ENCODE measurements around the gene OLIG3.

OLIG3 gene

DNA sequence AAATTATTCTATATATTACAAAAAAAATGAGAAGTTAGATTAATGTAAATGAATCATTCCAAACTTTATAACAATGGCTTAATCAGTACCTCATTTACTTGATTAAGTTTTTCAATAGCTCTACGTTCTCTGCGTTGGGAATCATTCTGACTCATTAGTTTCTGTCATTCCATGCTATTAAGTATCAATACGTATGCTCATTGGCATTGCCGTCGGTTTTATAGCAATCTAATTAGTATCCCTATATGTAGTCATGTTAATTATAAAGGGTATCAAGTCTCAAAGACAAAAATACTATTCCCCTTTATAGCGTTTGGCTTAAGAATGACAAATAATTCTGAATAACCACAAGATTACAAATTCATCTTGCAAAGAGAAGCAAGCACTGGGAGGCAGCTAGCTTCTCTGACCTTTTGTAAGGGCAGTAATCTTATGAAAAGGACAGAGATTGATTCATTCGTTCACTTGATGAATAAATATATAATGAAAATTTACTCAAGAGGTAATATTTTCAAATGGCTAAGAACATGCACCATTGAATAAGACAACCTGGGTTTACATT, 41.8 kb downstream of the OLIG3 start:
- TF ChIP-seq, protein P1, sequence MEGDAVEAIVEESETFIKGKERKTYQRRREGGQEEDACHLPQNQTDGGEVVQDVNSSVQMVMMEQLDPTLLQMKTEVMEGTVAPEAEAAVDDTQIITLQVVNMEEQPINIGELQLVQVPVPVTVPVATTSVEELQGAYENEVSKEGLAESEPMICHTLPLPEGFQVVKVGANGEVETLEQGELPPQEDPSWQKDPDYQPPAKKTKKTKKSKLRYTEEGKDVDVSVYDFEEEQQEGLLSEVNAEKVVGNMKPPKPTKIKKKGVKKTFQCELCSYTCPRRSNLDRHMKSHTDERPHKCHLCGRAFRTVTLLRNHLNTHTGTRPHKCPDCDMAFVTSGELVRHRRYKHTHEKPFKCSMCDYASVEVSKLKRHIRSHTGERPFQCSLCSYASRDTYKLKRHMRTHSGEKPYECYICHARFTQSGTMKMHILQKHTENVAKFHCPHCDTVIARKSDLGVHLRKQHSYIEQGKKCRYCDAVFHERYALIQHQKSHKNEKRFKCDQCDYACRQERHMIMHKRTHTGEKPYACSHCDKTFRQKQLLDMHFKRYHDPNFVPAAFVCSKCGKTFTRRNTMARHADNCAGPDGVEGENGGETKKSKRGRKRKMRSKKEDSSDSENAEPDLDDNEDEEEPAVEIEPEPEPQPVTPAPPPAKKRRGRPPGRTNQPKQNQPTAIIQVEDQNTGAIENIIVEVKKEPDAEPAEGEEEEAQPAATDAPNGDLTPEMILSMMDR (IDR thresholded peaks at IDR 0.05; ENCODE audit: poor library complexity, severe bottlenecking) = no peak
- H3K36me3 ChIP-seq (ENCODE audit: low read depth) = no peaks in the 10 kb centered on the region
- H3K27me3 ChIP-seq (ENCODE audit: insufficient read depth, poor library complexity, severe bottlenecking) = no peaks in the 10 kb centered on the region
- DNase-seq (ENCODE audit: low spot score) (no peak), ATAC-seq (ENCODE audit: low read depth) (no peak)
- no peaks in the 10 kb centered on the region for H3K4me1 ChIP-seq (ENCODE audit: insufficient read depth, poor library complexity, severe bottlenecking)
- H3K27ac ChIP-seq (ENCODE audit: poor library complexity, severe bottlenecking) = no peak overlapping the region
- no peak overlapping the region for H3K4me3 ChIP-seq (ENCODE audit: severe bottlenecking)
- H3K9me3 ChIP-seq (ENCODE audit: severe bottlenecking) = no peaks in the 10 kb centered on the region

DNA sequence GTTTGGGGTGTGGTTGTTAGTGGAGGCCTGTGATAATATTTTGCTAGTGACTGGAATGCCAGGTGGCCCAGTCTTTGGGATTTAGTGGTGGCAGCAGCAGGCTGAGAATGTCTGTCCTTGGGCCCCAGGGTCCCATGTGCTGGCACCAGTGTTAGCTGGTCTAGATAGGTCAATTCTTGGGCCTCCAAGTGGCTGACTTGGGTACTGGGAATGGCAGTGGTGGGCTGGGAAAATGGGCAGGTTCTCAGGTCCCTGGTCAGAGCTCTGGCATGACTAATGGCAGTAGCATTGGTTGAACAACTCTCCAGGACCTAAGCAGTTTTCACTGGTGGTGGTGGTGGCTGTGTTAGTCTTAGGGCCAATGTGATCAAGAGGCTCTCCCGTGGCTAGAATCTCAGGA, 50.3 kb downstream of the OLIG3 start:
- Histone ChIP-seq H3K36me3 (ENCODE audit: low read depth) (no peaks in the 10 kb centered on the region), H3K27me3 (ENCODE audit: insufficient read depth, poor library complexity, severe bottlenecking) (peaks cover 8% of the 10 kb centered on the region), H3K4me3 (ENCODE audit: severe bottlenecking) (no peak overlapping the region), H3K9me3 (ENCODE audit: severe bottlenecking) (no peaks in the 10 kb centered on the region), H3K27ac (ENCODE audit: poor library complexity, severe bottlenecking) (no peak overlapping the region), H3K4me1 (ENCODE audit: insufficient read depth, poor library complexity, severe bottlenecking) (no peaks in the 10 kb centered on the region)
- TF ChIP-seq, protein P1 (IDR thresholded peaks at IDR 0.05; ENCODE audit: poor library complexity, severe bottlenecking) = no peak
- DNase-seq (ENCODE audit: low spot score) (no peak), ATAC-seq (ENCODE audit: low read depth) (no peak)
